GM23338 (cell line): Measurements from ENCODE around the gene FOXP1. TPM values are rescaled to one million over a fixed set of nuclear protein-coding genes. Genes with fewer than 3 reads are reported as not detected.

ENCODE experiments used
- ATAC-seq: fragments of 200-7000 bp; cut with Tn5 transposase; 3 replicates; pipeline ENCODE4 v1.9.1; 2020
- DNase-seq: peaks from one replicate; pipeline ENCODE4 v3.0.0-alpha.2; 2015; ENCODE audit warnings: low spot score
- H2AFZ ChIP-seq: fragments of 200-600 bp; sonication (generic); 2 replicates; pipeline ENCODE4 v1.8.0; 2016; ENCODE audit warnings: antibody characterized with exemption, mild to moderate bottlenecking, moderate library complexity
- H3F3A ChIP-seq: fragments of 200-600 bp; sonication (generic); replicated peaks from 2 replicates; pipeline ENCODE4 v1.8.0; 2017; ENCODE audit warnings: antibody characterized with exemption, mixed run types, low read depth
- H3K27ac ChIP-seq: fragments of 200-600 bp; sonication (generic); 2 replicates; pipeline ENCODE4 v1.6.1; 2016; ENCODE audit warnings: low read depth
- H3K27me3 ChIP-seq: fragments of 200-600 bp; sonication (generic); 2 replicates; pipeline ENCODE4 v1.8.0; 2016; ENCODE audit warnings: mild to moderate bottlenecking, mixed run types, moderate library complexity; ENCODE audit not compliant: insufficient read depth
- H3K36me3 ChIP-seq: fragments of 200-600 bp; sonication (generic); 2 replicates; pipeline ENCODE4 v1.8.0; 2016; ENCODE audit warnings: mild to moderate bottlenecking; ENCODE audit not compliant: insufficient read depth
- H3K4me1 ChIP-seq: fragments of 200-600 bp; sonication (generic); 2 replicates; pipeline ENCODE4 v1.8.0; 2016; ENCODE audit warnings: mild to moderate bottlenecking, moderate library complexity; ENCODE audit not compliant: insufficient read depth
- H3K4me2 ChIP-seq: fragments of 200-600 bp; sonication (generic); 2 replicates; pipeline ENCODE4 v1.7.1; 2017; ENCODE audit warnings: mixed run types
- H3K4me3 ChIP-seq: fragments of 200-600 bp; sonication (generic); 2 replicates; pipeline ENCODE4 v1.6.1; 2016; ENCODE audit warnings: mixed run types
- H3K79me2 ChIP-seq: fragments of 200-600 bp; sonication (generic); replicated peaks from 2 replicates; pipeline ENCODE4 v1.8.0; 2017; ENCODE audit warnings: mild to moderate bottlenecking; ENCODE audit not compliant: insufficient read depth
- H3K9me2 ChIP-seq: fragments of 200-600 bp; sonication (generic); 2 replicates; pipeline ENCODE4 v1.8.0; 2017; ENCODE audit not compliant: insufficient read depth
- H4K20me1 ChIP-seq: fragments of 200-600 bp; sonication (generic); replicated peaks from 2 replicates; pipeline ENCODE4 v1.8.0; 2017; ENCODE audit warnings: mild to moderate bottlenecking; ENCODE audit not compliant: insufficient read depth
- H3K27ac Mint-ChIP-seq: 2 replicates; pipeline ENCODE4 v1.8.0; 2020; ENCODE audit warnings: inconsistent platforms, mild to moderate bottlenecking, moderate library complexity, mixed read lengths
- H3K27me3 Mint-ChIP-seq: 3 replicates; pipeline ENCODE4 v1.8.0; 2022; ENCODE audit warnings: low read depth, mild to moderate bottlenecking, moderate library complexity, mixed read lengths, inconsistent platforms; ENCODE audit not compliant: insufficient read depth, poor library complexity
- H3K36me3 Mint-ChIP-seq: 3 replicates; pipeline ENCODE4 v1.8.0; 2021; ENCODE audit warnings: low read depth, mild to moderate bottlenecking, inconsistent platforms, moderate library complexity, mixed read lengths
- H3K4me1 Mint-ChIP-seq: 3 replicates; pipeline ENCODE4 v1.8.0; 2020; ENCODE audit warnings: mild to moderate bottlenecking, inconsistent platforms, mixed read lengths
- H3K4me3 Mint-ChIP-seq: 3 replicates; pipeline ENCODE4 v1.8.0; 2021; ENCODE audit warnings: moderate library complexity, mild to moderate bottlenecking, inconsistent platforms, mixed read lengths
- H3K9me3 Mint-ChIP-seq: 3 replicates; pipeline ENCODE4 v1.8.0; 2020; ENCODE audit warnings: moderate library complexity, mild to moderate bottlenecking, inconsistent platforms, mixed read lengths
- CREB1 ChIP-seq: fragments of 250-450 bp; sonication (Bioruptor Pico); IDR thresholded peaks from 2 replicates; pipeline ENCODE4 v1.5.0; 2020; ENCODE audit warnings: low read depth, mild to moderate bottlenecking, moderate library complexity
- CTCF ChIP-seq, 2 experiments: fragments of 200-600 bp in 1 of 2; sonication (generic) in 1 of 2; conservative IDR thresholded peaks; 2 replicates each; pipeline versions ENCODE4 v1.5.1 to v1.6.1; 2016 to 2017; ENCODE audit warnings: antibody characterized with exemption in 2 of 2, low read depth in 2 of 2, mild to moderate bottlenecking in 2 of 2, moderate library complexity in 1 of 2
- ETS1 ChIP-seq: IDR thresholded peaks from 2 replicates; pipeline ENCODE4 v1.6.1; 2016; ENCODE audit warnings: antibody characterized with exemption
- EZH2 ChIP-seq: fragments of 200-600 bp; sonication (generic); IDR thresholded peaks from one replicate; pipeline ENCODE4 v1.8.0; 2017; ENCODE audit warnings: antibody characterized with exemption, mild to moderate bottlenecking, low read depth; ENCODE audit not compliant: unreplicated experiment
- JUNB ChIP-seq: IDR thresholded peaks from one replicate; pipeline ENCODE4 v1.6.1; 2016; ENCODE audit warnings: antibody characterized with exemption; ENCODE audit not compliant: unreplicated experiment
- NANOG ChIP-seq: IDR thresholded peaks from 2 replicates; pipeline ENCODE4 v1.6.1; 2016; ENCODE audit warnings: antibody characterized with exemption, borderline replicate concordance
- POLR2AphosphoS5 ChIP-seq: IDR thresholded peaks from 2 replicates; pipeline ENCODE4 v1.6.1; 2016; ENCODE audit warnings: antibody characterized with exemption, low read depth
- REST ChIP-seq: IDR thresholded peaks from one replicate; pipeline ENCODE4 v1.6.1; 2018; ENCODE audit warnings: antibody characterized with exemption; ENCODE audit not compliant: unreplicated experiment
- STAT1 ChIP-seq: IDR thresholded peaks from one replicate; pipeline ENCODE4 v1.6.1; 2016; ENCODE audit warnings: antibody characterized with exemption; ENCODE audit not compliant: unreplicated experiment
- ZNF331 ChIP-seq: fragments of 250-450 bp; sonication (Bioruptor Pico); IDR thresholded peaks from 2 replicates; pipeline ENCODE4 v1.5.0; 2020; ENCODE audit warnings: low read depth, mild to moderate bottlenecking, moderate library complexity
- ZNF462 ChIP-seq: fragments of 250-450 bp; sonication (Bioruptor Pico); IDR thresholded peaks from 2 replicates; pipeline ENCODE4 v1.5.0; 2020; ENCODE audit warnings: mild to moderate bottlenecking, moderate library complexity
- polyA plus RNA-seq: library from polyadenylated mRNA; unstranded; fragments of >200 nt; fragmentation: Nextera tagmentation; extraction: Ambion mirVana; gene quantifications from 2 replicates; pipeline ENCODE4 v1.2.1, GENCODE V29; 2016
- total RNA-seq: library from RNA; depleted of rRNA; stranded (reverse); fragments of >200 nt; shearing (Covaris generic); gene quantifications from 2 replicates; pipeline ENCODE4 v1.2.3, GENCODE V29; 2014

FOXP1 gene
- total and polyA plus RNA-seq, 2 experiments from 2014 or later, result 32.9 to 35.5 TPM

DNA sequence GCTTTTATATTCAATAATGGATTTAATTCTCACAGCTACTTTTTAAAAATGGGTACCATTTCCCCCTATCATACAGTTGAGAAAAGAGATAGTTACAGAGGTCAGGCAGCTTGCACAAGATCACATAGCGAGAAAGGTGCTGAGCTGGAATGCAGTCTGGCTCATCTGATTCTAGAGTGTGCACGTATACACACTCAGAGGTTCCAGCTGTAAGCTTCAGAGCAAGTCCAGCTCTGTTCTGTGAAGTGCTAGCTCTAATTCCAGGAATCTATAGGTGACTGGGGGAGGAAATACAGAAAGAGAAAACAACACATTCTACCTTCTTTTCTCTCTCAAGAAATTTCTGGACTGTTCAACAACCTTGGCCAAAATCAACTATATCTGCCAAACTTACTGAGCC is 318.7 kb downstream of the FOXP1 start (continued):
- no peak for TF ChIP-seq ZNF462 (CRISPR knock-in tag)
- no peak for TF ChIP-seq JUNB

- no peaks in the 10 kb centered on the region for H3K27me3 ChIP-seq
- Mint-ChIP-seq H3K27me3 (peaks cover 3% of the 10 kb centered on the region), H3K27ac (peak overlapping the region; percentile 22; the same call in 1 of the 2 replicates), H3K9me3 (no peaks in the 10 kb centered on the region), H3K4me3 (no peak overlapping the region), H3K36me3 (peaks cover 2% of the 10 kb centered on the region; the same call in 1 of the 3 replicates), H3K4me1 (peaks cover 30% of the 10 kb centered on the region)
- H3K36me3 ChIP-seq, result no peaks in the 10 kb centered on the region
- ATAC-seq (no peak), DNase-seq (no peak)
- 0 out of 2 replicates have a peak, but pooled peaks cover 9% of the 10 kb centered on the region for H3K4me1 ChIP-seq
- peaks cover 15% of the 10 kb centered on the region for H3K79me2 ChIP-seq
- H3F3A ChIP-seq, result no peaks in the 10 kb centered on the region
- no peak overlapping the region for H2AFZ ChIP-seq
- no peaks in the 10 kb centered on the region for H3K9me2 ChIP-seq
- no peak overlapping the region for H3K4me2 ChIP-seq
- H3K27ac ChIP-seq, result no peak overlapping the region
- H3K4me3 ChIP-seq, result no peak overlapping the region
- no peaks in the 10 kb centered on the region for H4K20me1 ChIP-seq
- TF ChIP-seq JUNB, result no peak
- TF ChIP-seq POLR2AphosphoS5, result no peak
- TF ChIP-seq CTCF (conservative IDR thresholded peaks at IDR 0.05; ENCODE audit: low read depth in 2 of 2), result no peak
- no peak for TF ChIP-seq NANOG
- TF ChIP-seq CREB1 (CRISPR knock-in tag), result no peak
- TF ChIP-seq STAT1, result no peak
- TF ChIP-seq EZH2, result no peak
- TF ChIP-seq ZNF331 (CRISPR knock-in tag), result no peak
- TF ChIP-seq REST, result no peak
- TF ChIP-seq ETS1, result no peak
These were observed 320.9 kb downstream of the FOXP1 start for GRCh38 chr3:71262364-71263265.
